NCI-H1105 (cell line): ENCODE data around the gene TNS3.

Source experiments
- DNase-seq: peaks from one replicate; lab custom pipeline; 2025; lab: John Stamatoyannopoulos, UW

Gene TNS3

GRCh38 chr7:47428052-47428767 lies 153.7 kb downstream of the TNS3 start:
- DNase-seq, result peak; percentile 78

GRCh38 chr7:47427051-47427643 lies 154.8 kb downstream of the TNS3 start:
- no peak for DNase-seq

DNA sequence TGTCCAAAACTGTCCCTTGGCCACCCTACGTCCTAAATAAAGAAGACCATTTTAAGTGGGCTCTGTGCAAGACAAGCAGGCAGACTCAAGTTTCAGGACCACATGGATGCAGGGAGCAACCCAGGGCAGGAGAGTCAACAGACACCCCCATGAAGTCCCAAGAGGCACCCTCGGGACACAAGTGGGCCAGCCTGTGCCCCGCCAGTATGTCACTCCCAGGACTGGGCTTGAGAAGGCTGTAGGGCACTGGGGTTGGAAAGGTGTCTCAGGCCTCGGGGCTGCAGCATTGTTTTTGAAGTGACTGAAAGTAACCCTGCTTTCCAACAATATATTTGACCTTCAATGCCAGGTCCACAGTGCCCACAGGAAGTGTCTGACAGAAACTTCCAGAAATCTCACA lies 157.4 kb downstream of the TNS3 start:
- DNase-seq, result no peak

DNA sequence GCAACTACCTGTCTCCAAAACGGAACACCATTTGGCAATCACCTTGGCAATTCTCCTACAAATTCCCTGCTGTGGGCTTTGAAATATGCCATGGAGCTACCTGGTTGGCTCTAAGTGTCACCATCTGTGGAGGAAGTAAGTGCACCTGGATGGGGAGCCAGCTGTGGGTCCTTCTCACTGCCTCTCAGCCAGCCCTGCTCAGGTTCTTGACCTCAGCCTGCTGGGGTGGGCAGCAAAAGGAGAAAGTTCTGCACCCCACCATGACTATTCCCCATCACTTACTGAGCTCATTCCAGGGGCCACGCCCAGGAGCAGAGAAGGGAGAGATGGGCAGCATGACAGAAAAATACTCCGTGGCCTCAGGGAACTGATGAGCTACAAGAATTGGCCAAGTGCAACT lies 158.7 kb downstream of the TNS3 start:
- no peak for DNase-seq

GRCh38 chr7:47422611-47423010 lies 159.3 kb downstream of the TNS3 start:
- no peak for DNase-seq

DNA sequence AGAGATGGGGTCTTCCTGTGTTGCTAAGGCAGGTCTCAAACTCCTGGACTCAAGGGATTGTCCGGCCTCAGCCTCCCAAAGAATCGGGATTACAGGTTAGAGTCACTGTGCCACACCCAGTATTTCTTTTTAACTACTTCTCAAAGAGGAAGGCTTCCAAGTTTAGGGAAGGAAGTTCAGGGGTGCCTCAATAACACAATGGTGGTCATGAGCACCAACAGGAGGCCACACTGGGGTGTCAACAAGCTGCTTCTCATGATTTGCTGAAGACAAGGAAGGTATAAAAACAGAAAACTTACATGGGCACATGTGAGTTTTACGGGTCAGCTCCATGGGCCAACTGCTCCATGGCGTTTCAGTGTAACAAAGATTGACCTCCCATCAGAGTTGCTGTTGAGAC lies 160.5 kb downstream of the TNS3 start:
- no peak for DNase-seq

DNA sequence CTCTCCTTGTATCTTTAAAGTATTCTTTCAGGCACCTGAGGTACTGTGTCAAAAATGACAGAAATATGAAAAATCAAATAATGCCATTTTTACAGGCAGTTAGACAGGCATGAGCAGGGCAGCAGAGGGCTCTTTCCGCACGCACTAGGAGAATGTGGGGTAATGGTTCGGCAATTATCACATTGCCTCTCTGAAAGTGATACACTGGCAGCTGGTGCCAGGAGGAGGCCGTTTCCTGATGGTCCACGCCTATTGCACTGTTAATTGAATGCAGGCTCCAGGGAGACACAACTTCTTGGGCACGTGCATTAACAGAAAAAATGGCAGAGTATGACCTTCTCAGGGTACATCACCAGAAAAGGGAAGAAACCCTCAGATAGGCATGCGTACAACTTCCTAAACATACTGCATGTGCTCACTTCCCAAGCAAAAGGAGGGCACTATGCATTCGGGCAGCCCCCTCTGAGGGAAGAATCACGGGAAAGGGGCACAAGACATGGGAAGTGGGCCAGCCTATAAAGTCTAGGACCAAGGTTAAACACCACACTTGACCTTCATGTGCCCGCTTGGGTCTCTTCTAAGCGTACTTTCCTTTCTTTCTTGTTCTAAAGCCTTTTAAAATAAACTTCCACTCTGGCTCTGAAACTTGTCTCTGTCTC lies 161.7 kb downstream of the TNS3 start:
- DNase-seq, result no peak

DNA sequence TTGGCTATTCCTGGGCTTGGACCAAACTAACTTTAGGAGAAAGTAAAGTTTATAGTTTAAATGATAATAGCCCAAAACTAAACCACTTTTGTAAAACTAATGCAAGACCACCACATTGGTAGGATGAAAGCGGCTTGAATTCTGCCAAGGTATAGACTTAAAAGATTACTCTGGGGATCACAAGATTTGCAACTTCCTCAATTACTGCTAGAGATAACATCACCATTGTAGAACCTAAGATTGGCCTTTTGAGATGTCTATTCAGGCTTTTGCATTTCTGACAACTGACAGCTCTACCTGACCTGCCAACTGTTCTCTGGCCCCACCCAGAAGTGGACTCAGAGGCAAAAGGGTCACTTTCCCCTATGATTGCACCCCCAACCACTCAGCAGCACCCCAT lies 162.4 kb downstream of the TNS3 start:
- DNase-seq, result no peak

- no peak for DNase-seq
These were observed 163.2 kb downstream of the TNS3 start for GRCh38 chr7:47418601-47419309.

DNA sequence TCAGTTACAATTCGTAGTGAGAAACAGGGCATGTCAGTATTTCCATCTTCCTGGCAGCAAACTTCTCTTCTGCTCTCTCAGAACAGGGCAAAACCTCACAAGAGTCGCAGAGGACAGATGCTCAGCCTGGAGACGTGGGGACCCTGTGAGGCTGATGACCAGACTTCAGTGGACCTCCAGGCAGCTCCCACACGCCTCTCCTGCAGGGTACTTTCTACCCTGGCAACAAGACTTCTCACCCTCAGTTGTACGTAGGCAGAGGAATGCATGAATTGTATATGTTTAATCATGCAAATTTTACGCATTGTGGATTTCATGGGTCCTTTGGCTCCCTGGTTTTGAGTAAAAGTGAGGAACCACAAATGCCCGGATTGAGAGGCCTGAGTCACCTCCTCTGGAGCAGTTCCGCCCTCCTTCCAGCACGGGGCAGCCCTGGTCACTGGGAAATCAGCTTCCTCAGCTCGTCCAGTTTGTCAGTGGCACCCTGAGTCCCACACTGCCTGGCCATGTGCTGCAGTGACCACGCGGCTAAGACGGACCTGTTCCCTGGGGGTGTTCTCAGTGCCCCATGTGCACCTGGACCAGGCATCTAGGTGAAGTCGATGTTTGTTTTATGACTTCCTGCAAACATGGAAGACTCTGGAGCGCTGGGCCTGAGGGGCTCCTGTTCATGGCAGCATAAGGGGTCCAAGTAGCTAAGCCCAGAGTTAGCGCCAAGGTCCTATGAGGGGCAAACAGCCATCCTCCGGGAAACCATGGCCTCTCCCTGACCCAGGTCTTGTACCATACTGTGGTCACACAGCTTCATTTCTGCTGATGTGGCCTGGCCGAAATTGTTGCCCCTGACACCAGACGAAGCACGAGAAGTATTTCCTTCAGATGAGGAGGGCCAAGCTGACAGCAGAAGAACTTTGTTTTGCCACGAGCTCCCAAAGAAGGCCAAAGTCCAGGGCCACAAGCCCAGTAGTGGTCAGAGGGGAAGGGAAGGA lies 165.1 kb downstream of the TNS3 start:
- DNase-seq, result no peak

- DNase-seq, result no peak
These were observed 166.3 kb downstream of the TNS3 start for GRCh38 chr7:47415318-47416212.

DNA sequence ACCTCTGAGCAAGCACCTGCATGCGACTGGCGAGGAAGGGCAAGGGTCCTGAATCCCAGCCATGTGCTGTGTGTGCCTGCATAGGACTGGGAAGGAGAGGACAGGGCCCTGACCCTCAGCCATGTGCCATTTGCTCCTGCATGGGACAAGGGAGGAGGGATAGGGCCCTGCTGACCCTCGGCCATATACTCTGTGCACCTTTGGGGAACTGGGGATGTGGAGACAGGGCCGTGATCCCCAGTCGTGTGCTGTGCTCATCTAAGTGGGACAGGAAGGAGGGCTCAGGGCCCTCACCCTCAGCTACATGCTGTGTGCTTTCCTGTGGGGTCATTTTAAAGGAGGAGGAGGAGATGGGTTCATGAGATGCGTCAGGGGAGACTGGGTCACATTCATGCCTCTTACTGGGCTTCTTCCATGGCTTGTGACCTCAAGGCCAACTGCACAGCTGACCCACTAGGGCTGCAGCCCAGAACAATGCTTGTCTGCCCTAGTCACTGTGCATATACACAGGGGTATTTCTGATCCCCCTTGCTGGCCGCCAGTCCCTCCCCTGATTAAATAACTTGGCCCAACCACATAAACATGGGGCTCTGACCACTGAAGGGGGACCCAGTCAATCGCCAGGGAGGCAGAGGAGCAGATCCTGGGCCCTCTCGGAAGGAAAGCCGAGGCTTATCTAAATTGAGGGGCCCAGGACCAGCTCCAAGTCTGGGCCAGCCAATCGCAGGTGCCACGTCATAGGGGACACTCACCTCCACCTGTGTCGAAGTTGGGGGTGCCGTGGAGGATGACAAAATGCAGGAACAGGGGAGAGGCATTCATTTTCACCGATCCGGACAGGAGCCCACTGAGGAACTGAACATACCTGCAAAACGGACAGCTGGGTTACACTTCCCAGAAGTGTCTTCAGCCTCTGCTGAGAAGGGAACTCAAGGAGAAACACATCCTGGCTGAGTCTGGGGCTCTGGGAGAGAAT lies 167.3 kb downstream of the TNS3 start:
- DNase-seq, result no peak

DNA sequence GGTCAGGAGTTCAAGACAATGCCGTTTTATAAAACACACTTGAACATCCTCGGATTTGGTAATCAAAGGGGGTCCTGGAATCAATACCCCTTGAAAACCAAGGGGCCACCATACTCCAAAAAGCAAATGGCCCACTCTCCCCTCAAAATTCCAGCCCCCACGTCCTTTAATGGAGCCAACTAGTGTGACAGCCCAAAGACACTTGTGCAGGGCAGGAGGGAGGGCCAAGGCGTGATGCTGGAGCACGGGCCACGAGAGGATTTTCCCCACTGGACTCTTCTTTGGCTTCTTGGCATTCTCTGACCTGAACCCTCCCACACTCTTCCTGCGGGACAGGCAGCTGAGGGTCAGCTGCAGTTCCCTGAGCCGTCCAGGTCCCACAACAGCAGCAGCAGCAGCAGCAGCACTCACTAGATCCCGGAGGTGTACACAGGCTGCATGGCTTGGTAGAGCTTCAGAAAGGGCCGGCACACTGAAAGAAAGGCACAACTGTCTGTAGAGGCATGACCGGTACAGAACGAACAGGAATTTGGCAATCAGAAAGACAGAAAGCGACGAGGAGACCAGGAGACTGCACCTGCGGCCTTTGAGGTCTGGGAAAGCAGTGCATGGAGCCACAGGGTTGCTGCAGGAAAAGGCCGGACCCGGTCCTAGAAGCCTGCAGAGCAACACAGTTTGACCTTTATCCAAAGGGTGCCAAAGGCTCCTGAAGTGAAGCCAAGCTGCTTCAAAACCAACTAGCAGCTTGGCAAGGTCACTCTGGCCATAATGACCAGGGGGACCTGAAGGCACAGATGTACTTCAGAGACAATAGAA lies 168.2 kb downstream of the TNS3 start:
- DNase-seq, result no peak

GRCh38 chr7:47411901-47412300 lies 170.0 kb downstream of the TNS3 start:
- DNase-seq, result no peak

DNA sequence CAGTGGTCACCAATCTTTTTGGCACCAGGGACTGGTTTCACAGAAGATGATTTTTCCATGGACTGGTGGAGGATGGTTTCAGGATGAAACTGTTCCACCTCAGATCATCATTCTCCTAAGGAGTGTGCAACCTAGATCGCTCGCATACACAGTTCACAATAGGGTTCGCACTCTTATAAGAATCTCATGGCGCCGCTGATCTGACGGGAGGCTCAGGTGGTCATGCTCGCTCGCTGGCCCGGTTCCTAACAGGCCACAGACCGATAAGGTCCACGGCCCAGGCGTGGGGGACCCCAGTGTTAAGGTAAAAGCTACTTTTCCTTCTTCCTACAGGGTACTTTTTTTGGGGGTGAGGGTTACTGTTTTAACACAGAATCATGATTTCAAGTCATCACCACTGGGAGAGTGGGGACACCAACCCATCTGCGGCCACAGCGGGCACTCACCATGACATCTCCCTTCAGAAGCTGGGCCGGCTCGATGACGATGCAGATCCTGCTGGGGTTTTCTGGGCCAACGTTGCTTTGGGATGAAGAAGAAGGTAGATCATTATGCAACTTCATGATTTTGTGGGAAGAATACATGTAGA lies 170.5 kb downstream of the TNS3 start:
- no peak for DNase-seq

DNA sequence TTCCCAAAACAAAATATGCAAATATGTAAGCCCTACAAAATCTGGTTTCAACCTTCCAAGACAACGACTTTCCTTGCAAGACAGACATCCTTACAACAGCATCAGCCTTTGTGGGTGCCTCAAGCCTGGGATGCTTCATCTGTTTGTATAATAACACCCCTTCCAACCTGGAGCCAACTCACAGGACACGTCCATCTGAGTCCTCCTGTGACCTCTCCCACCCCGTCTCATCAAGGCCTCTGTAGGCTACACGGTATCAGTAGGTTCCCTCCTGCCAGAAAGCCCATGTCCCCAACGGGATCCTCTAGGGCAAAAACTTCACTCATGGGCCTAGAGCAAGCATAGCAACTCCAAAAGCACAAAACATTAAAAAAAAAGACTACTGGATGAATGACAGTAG lies 173.2 kb downstream of the TNS3 start:
- no peak for DNase-seq

DNA sequence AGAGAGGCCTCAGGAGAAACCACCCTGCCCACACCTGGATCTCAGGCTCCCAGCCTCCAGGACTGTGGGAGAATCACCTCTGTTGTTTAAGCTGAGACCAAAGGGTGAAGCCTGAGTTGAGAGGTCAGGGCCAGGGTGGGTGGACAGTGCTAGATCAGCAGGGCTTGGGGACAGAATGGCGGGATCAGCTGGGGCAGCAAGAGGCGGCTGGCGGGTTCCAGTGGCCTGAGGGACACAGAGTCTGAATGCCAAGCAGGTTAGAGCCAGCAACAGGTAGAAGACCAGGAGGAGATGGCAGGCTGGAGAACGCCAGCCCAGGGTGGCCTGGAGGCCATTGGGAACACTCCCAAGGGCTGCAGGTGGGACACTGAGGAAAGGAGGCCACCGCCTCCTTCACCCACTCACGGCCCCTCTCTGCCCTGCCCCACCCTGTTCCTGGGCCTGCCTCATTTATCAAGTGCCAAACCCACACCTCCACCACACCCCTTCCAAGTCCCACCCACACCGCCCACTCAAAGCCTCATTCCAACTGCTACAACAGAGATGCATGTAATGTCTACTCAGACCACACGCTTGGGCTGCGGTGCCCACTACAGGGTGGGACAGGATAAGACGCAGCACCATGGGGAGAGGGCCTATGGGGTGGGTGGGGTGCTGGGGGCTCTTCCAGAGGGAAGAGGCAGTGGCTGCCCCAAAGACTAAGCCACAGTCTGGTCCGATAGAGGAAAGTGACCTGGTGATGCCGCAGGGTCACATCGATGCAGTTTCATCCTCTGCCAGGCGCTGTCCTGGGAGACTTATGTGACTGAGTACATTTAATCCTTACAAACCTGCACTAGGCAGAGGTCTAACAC lies 173.9 kb downstream of the TNS3 start:
- DNase-seq, result no peak
